GM23338 (cell line): Measurements from ENCODE around the gene ITGB7. TPM values are rescaled to one million over a fixed set of nuclear protein-coding genes. Genes with fewer than 3 reads are reported as not detected.

ENCODE experiments used
- ATAC-seq: fragments of 200-7000 bp; cut with Tn5 transposase; 3 replicates; pipeline ENCODE4 v1.9.1; 2020
- DNase-seq: peaks from one replicate; pipeline ENCODE4 v3.0.0-alpha.2; 2015; ENCODE audit warnings: low spot score
- H2AFZ ChIP-seq: fragments of 200-600 bp; sonication (generic); 2 replicates; pipeline ENCODE4 v1.8.0; 2016; ENCODE audit warnings: antibody characterized with exemption, mild to moderate bottlenecking, moderate library complexity
- H3F3A ChIP-seq: fragments of 200-600 bp; sonication (generic); replicated peaks from 2 replicates; pipeline ENCODE4 v1.8.0; 2017; ENCODE audit warnings: antibody characterized with exemption, mixed run types, low read depth
- H3K27ac ChIP-seq: fragments of 200-600 bp; sonication (generic); 2 replicates; pipeline ENCODE4 v1.6.1; 2016; ENCODE audit warnings: low read depth
- H3K27me3 ChIP-seq: fragments of 200-600 bp; sonication (generic); 2 replicates; pipeline ENCODE4 v1.8.0; 2016; ENCODE audit warnings: mild to moderate bottlenecking, mixed run types, moderate library complexity; ENCODE audit not compliant: insufficient read depth
- H3K36me3 ChIP-seq: fragments of 200-600 bp; sonication (generic); 2 replicates; pipeline ENCODE4 v1.8.0; 2016; ENCODE audit warnings: mild to moderate bottlenecking; ENCODE audit not compliant: insufficient read depth
- H3K4me1 ChIP-seq: fragments of 200-600 bp; sonication (generic); 2 replicates; pipeline ENCODE4 v1.8.0; 2016; ENCODE audit warnings: mild to moderate bottlenecking, moderate library complexity; ENCODE audit not compliant: insufficient read depth
- H3K4me2 ChIP-seq: fragments of 200-600 bp; sonication (generic); 2 replicates; pipeline ENCODE4 v1.7.1; 2017; ENCODE audit warnings: mixed run types
- H3K4me3 ChIP-seq: fragments of 200-600 bp; sonication (generic); 2 replicates; pipeline ENCODE4 v1.6.1; 2016; ENCODE audit warnings: mixed run types
- H3K79me2 ChIP-seq: fragments of 200-600 bp; sonication (generic); replicated peaks from 2 replicates; pipeline ENCODE4 v1.8.0; 2017; ENCODE audit warnings: mild to moderate bottlenecking; ENCODE audit not compliant: insufficient read depth
- H3K9me2 ChIP-seq: fragments of 200-600 bp; sonication (generic); 2 replicates; pipeline ENCODE4 v1.8.0; 2017; ENCODE audit not compliant: insufficient read depth
- H4K20me1 ChIP-seq: fragments of 200-600 bp; sonication (generic); replicated peaks from 2 replicates; pipeline ENCODE4 v1.8.0; 2017; ENCODE audit warnings: mild to moderate bottlenecking; ENCODE audit not compliant: insufficient read depth
- H3K27ac Mint-ChIP-seq: 2 replicates; pipeline ENCODE4 v1.8.0; 2020; ENCODE audit warnings: inconsistent platforms, mild to moderate bottlenecking, moderate library complexity, mixed read lengths
- H3K27me3 Mint-ChIP-seq: 3 replicates; pipeline ENCODE4 v1.8.0; 2022; ENCODE audit warnings: low read depth, mild to moderate bottlenecking, moderate library complexity, mixed read lengths, inconsistent platforms; ENCODE audit not compliant: insufficient read depth, poor library complexity
- H3K36me3 Mint-ChIP-seq: 3 replicates; pipeline ENCODE4 v1.8.0; 2021; ENCODE audit warnings: low read depth, mild to moderate bottlenecking, inconsistent platforms, moderate library complexity, mixed read lengths
- H3K4me1 Mint-ChIP-seq: 3 replicates; pipeline ENCODE4 v1.8.0; 2020; ENCODE audit warnings: mild to moderate bottlenecking, inconsistent platforms, mixed read lengths
- H3K4me3 Mint-ChIP-seq: 3 replicates; pipeline ENCODE4 v1.8.0; 2021; ENCODE audit warnings: moderate library complexity, mild to moderate bottlenecking, inconsistent platforms, mixed read lengths
- H3K9me3 Mint-ChIP-seq: 3 replicates; pipeline ENCODE4 v1.8.0; 2020; ENCODE audit warnings: moderate library complexity, mild to moderate bottlenecking, inconsistent platforms, mixed read lengths
- CREB1 ChIP-seq: fragments of 250-450 bp; sonication (Bioruptor Pico); IDR thresholded peaks from 2 replicates; pipeline ENCODE4 v1.5.0; 2020; ENCODE audit warnings: low read depth, mild to moderate bottlenecking, moderate library complexity
- CTCF ChIP-seq, 2 experiments: fragments of 200-600 bp in 1 of 2; sonication (generic) in 1 of 2; conservative IDR thresholded peaks; 2 replicates each; pipeline versions ENCODE4 v1.5.1 to v1.6.1; 2016 to 2017; ENCODE audit warnings: antibody characterized with exemption in 2 of 2, low read depth in 2 of 2, mild to moderate bottlenecking in 2 of 2, moderate library complexity in 1 of 2
- ETS1 ChIP-seq: IDR thresholded peaks from 2 replicates; pipeline ENCODE4 v1.6.1; 2016; ENCODE audit warnings: antibody characterized with exemption
- EZH2 ChIP-seq: fragments of 200-600 bp; sonication (generic); IDR thresholded peaks from one replicate; pipeline ENCODE4 v1.8.0; 2017; ENCODE audit warnings: antibody characterized with exemption, mild to moderate bottlenecking, low read depth; ENCODE audit not compliant: unreplicated experiment
- EZH2phosphoT487 ChIP-seq: fragments of 200-600 bp; sonication (generic); IDR thresholded peaks from one replicate; pipeline ENCODE4 v1.8.1; 2018; ENCODE audit warnings: antibody characterized with exemption; ENCODE audit not compliant: unreplicated experiment
- JUNB ChIP-seq: IDR thresholded peaks from one replicate; pipeline ENCODE4 v1.6.1; 2016; ENCODE audit warnings: antibody characterized with exemption; ENCODE audit not compliant: unreplicated experiment
- NANOG ChIP-seq: IDR thresholded peaks from 2 replicates; pipeline ENCODE4 v1.6.1; 2016; ENCODE audit warnings: antibody characterized with exemption, borderline replicate concordance
- POLR2AphosphoS5 ChIP-seq: IDR thresholded peaks from 2 replicates; pipeline ENCODE4 v1.6.1; 2016; ENCODE audit warnings: antibody characterized with exemption, low read depth
- REST ChIP-seq: IDR thresholded peaks from one replicate; pipeline ENCODE4 v1.6.1; 2018; ENCODE audit warnings: antibody characterized with exemption; ENCODE audit not compliant: unreplicated experiment
- ZNF114 ChIP-seq: fragments of 250-450 bp; sonication (Bioruptor Pico); IDR thresholded peaks from 2 replicates; pipeline ENCODE4 v1.5.0; 2020; ENCODE audit warnings: mild to moderate bottlenecking, moderate library complexity
- ZNF331 ChIP-seq: fragments of 250-450 bp; sonication (Bioruptor Pico); IDR thresholded peaks from 2 replicates; pipeline ENCODE4 v1.5.0; 2020; ENCODE audit warnings: low read depth, mild to moderate bottlenecking, moderate library complexity
- polyA plus RNA-seq: library from polyadenylated mRNA; unstranded; fragments of >200 nt; fragmentation: Nextera tagmentation; extraction: Ambion mirVana; gene quantifications from 2 replicates; pipeline ENCODE4 v1.2.1, GENCODE V29; 2016
- total RNA-seq: library from RNA; depleted of rRNA; stranded (reverse); fragments of >200 nt; shearing (Covaris generic); gene quantifications from 2 replicates; pipeline ENCODE4 v1.2.3, GENCODE V29; 2014

ITGB7 gene
- total and polyA plus RNA-seq, 2 experiments from 2014 or later, result 0.32 TPM; not detected in 1

GRCh38 chr12:53193985-53194716 lies 12.9 kb downstream of the ITGB7 start:
- Mint-ChIP-seq H3K4me3 (no peak overlapping the region), H3K9me3 (no peaks in the 10 kb centered on the region; the same call in 1 of the 3 replicates), H3K27ac (no peak overlapping the region), H3K4me1 (peaks cover 14% of the 10 kb centered on the region; the same call in 2 of the 3 replicates), H3K36me3 (peaks cover 5% of the 10 kb centered on the region), H3K27me3 (peaks cover 42% of the 10 kb centered on the region)
- Histone ChIP-seq H3K4me2 (no peak overlapping the region), H3F3A (no peaks in the 10 kb centered on the region), H3K79me2 (no peaks in the 10 kb centered on the region), H3K27ac (no peak overlapping the region), H3K9me2 (no peaks in the 10 kb centered on the region), H4K20me1 (peaks cover 7% of the 10 kb centered on the region), H2AFZ (no peak overlapping the region), H3K27me3 (peaks cover 68% of the 10 kb centered on the region), H3K36me3 (no peaks in the 10 kb centered on the region), H3K4me3 (no peak overlapping the region), H3K4me1 (peaks cover 3% of the 10 kb centered on the region; the same call in 1 of the 2 replicates)
- no peak for TF ChIP-seq POLR2AphosphoS5
- TF ChIP-seq EZH2phosphoT487, result no peak
- no peak for TF ChIP-seq CREB1 (CRISPR knock-in tag)
- no peak for TF ChIP-seq EZH2
- no peak for TF ChIP-seq CTCF (conservative IDR thresholded peaks at IDR 0.05; ENCODE audit: low read depth in 2 of 2)
- TF ChIP-seq ETS1, result no peak
- TF ChIP-seq REST, result no peak
- TF ChIP-seq JUNB, result no peak
- TF ChIP-seq ZNF331 (CRISPR knock-in tag), result no peak
- no peak for TF ChIP-seq ZNF114 (CRISPR knock-in tag)
- no peak for TF ChIP-seq NANOG
- no peak for ATAC-seq
- no peak for DNase-seq
